Uterus (tissue), 2 donors: ENCODE results near the gene PAFAH1B2.

Source experiments
- POLR2A ChIP-seq, 2 donors: fragments of 450-650 bp; IDR thresholded peaks; one replicate each; pipeline ENCODE4 v1.6.1; 2016; ENCODE audit warnings: antibody characterized with exemption in 2 of 2, mild to moderate bottlenecking in 1 of 2, moderate library complexity in 1 of 2
- TF ChIP-seq, protein P1 (sequence below), 4 experiments: fragments of 200-600 bp in 2 of 4; fragments of 450-650 bp in 2 of 4; sonication (generic) in 2 of 4; IDR thresholded peaks; one replicate each; pipeline ENCODE4 v1.5.1; 2016 to 2019; ENCODE audit warnings: antibody characterized with exemption in 4 of 4, mild to moderate bottlenecking in 2 of 4, moderate library complexity in 1 of 4

DNA sequence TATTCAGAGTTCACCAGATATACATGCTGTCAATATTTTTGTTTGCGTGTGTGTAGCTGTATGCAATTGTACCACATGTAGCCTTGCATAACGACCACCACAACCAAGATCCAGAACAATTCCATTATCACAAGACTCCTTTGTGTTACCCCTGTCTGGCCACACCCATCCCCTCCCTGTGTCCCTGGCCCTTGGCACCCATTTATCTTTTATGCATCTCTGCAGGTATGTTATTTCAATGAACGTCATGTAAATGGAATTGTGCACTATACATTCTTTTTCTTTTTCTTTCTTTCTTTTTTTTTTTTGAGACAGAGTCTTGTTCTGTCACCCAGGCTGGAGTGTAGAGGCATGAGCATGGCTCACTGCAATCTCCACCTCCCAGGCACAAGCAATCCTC is 9.7 kb upstream of the PAFAH1B2 start:
- no peak for TF ChIP-seq POLR2A (IDR thresholded peaks at IDR 0.05)
- TF ChIP-seq, protein P1, sequence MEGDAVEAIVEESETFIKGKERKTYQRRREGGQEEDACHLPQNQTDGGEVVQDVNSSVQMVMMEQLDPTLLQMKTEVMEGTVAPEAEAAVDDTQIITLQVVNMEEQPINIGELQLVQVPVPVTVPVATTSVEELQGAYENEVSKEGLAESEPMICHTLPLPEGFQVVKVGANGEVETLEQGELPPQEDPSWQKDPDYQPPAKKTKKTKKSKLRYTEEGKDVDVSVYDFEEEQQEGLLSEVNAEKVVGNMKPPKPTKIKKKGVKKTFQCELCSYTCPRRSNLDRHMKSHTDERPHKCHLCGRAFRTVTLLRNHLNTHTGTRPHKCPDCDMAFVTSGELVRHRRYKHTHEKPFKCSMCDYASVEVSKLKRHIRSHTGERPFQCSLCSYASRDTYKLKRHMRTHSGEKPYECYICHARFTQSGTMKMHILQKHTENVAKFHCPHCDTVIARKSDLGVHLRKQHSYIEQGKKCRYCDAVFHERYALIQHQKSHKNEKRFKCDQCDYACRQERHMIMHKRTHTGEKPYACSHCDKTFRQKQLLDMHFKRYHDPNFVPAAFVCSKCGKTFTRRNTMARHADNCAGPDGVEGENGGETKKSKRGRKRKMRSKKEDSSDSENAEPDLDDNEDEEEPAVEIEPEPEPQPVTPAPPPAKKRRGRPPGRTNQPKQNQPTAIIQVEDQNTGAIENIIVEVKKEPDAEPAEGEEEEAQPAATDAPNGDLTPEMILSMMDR (IDR thresholded peaks at IDR 0.05), result no peak
